PC-3 (cell line): ENCODE data around the gene MAEA. TPM values are rescaled to one million over a fixed set of nuclear protein-coding genes. Genes with fewer than 3 reads are reported as not detected.

Experiments used
- ATAC-seq: fragments of 200-7000 bp; cut with Tn5 transposase; 2 replicates; pipeline ENCODE4 v1.9.1; 2020; ENCODE audit warnings: mild to moderate bottlenecking, moderate library complexity
- BruUV-seq: library from RNA; stranded (reverse); fragments of 400-500 nt; replicated peaks from 2 replicates; lab custom pipeline; 2021; lab: Mats Ljungman, UMichigan
- CTCF ChIA-PET: fragments of 300-600 bp; sonication (Branson Sonifier 250); formaldehyde crosslinking; loops from one replicate; lab custom pipeline; 2022; ENCODE audit warnings: antibody characterized with exemption; lab: Charles Lee
- POLR2A ChIA-PET: fragments of 300-600 bp; sonication (Branson Sonifier 250); formaldehyde crosslinking; loops from one replicate; lab custom pipeline; 2022; ENCODE audit warnings: antibody characterized with exemption; ENCODE audit not compliant: unreplicated experiment; lab: Charles Lee
- DNase-seq: peaks from one replicate; pipeline ENCODE4 v3.0.0-alpha.2; 2015
- H2AFZ ChIP-seq: fragments of 300-600 bp; sonication (generic); 2 replicates; pipeline ENCODE4 v1.6.0; 2016; ENCODE audit warnings: antibody characterized with exemption, low read length
- H3F3A ChIP-seq: fragments of 300-600 bp; sonication (generic); one replicate; pipeline ENCODE4 v1.6.0; 2017; ENCODE audit warnings: antibody characterized with exemption, low read length, control low read depth, mild to moderate bottlenecking; ENCODE audit not compliant: unreplicated experiment
- H3K27ac ChIP-seq: fragments of 300-600 bp; sonication (generic); 2 replicates; pipeline ENCODE4 v1.5.1; 2016; ENCODE audit warnings: mild to moderate bottlenecking, low read length
- H3K27me3 ChIP-seq: fragments of 300-600 bp; sonication (generic); 2 replicates; pipeline ENCODE4 v1.6.1; 2016; ENCODE audit warnings: low read length, mixed read lengths
- H3K36me3 ChIP-seq: fragments of 300-600 bp; sonication (generic); 2 replicates; pipeline ENCODE4 v1.6.1; 2016; ENCODE audit warnings: low read depth, mixed run types, low read length, mixed read lengths
- H3K4me1 ChIP-seq: fragments of 300-600 bp; sonication (generic); 2 replicates; pipeline ENCODE4 v1.5.1; 2016; ENCODE audit warnings: low read length; ENCODE audit not compliant: insufficient read depth
- H3K4me2 ChIP-seq: fragments of 300-600 bp; sonication (generic); 2 replicates; pipeline ENCODE4 v1.6.0; 2016; ENCODE audit warnings: low read length
- H3K4me3 ChIP-seq: fragments of 300-600 bp; sonication (generic); 2 replicates; pipeline ENCODE4 v1.5.1; 2016; ENCODE audit warnings: mild to moderate bottlenecking, low read length, mixed read lengths
- H3K79me2 ChIP-seq: fragments of 300-600 bp; sonication (generic); 2 replicates; pipeline ENCODE4 v1.6.1; 2017; ENCODE audit warnings: low read length, mixed read lengths
- H3K9ac ChIP-seq: fragments of 300-600 bp; sonication (generic); 2 replicates; pipeline ENCODE4 v1.6.0; 2016; ENCODE audit warnings: mild to moderate bottlenecking, low read length
- H3K9me2 ChIP-seq: fragments of 300-600 bp; sonication (generic); replicated peaks from 2 replicates; pipeline ENCODE4 v1.6.1; 2016; ENCODE audit warnings: mixed run types, low read length, mixed read lengths
- H3K9me3 ChIP-seq: fragments of 300-600 bp; sonication (generic); 2 replicates; pipeline ENCODE4 v1.6.1; 2016; ENCODE audit warnings: low read length, mixed read lengths
- H4K20me1 ChIP-seq: fragments of 300-600 bp; sonication (generic); 2 replicates; pipeline ENCODE4 v1.6.1; 2016; ENCODE audit warnings: low read length, mixed read lengths
- EZH2 ChIP-seq: fragments of 300-600 bp; sonication (generic); IDR thresholded peaks from one replicate; pipeline ENCODE4 v1.6.1; 2017; ENCODE audit warnings: antibody characterized with exemption, mild to moderate bottlenecking, low read length; ENCODE audit not compliant: unreplicated experiment
- EZH2phosphoT487 ChIP-seq: fragments of 300-600 bp; sonication (generic); IDR thresholded peaks from 2 replicates; pipeline ENCODE4 v1.6.1; 2018; ENCODE audit warnings: mild to moderate bottlenecking, antibody characterized with exemption, low read length, borderline replicate concordance
- intact Hi-C: fragments of 100-400 bp; cut with micrococcal nuclease; formaldehyde crosslinking; loops from 2 replicates; pipeline ENCODE4 v1.9.0; 2023
- total RNA-seq: library from RNA; depleted of rRNA; stranded (reverse); fragments of >200 nt; gene quantifications from 2 replicates; pipeline ENCODE4 v1.2.3, GENCODE V29; 2014
- TF ChIP-seq, protein P1 (sequence below): fragments of 300-600 bp; sonication (generic); conservative IDR thresholded peaks from 2 replicates; pipeline ENCODE4 v1.5.1; 2017; ENCODE audit warnings: antibody characterized with exemption, low read depth, mild to moderate bottlenecking, low read length

The MAEA gene
- total RNA-seq, 1 experiment from 2014 or later: 48.1 TPM

- Histone ChIP-seq H3K9me3 (no peaks in the 10 kb centered on the region), H3K36me3 (no peaks in the 10 kb centered on the region; the same call in 1 of the 2 replicates), H3K4me2 (peak overlapping the region; percentile 93; the same call in 1 of the 2 replicates), H3K79me2 (peaks cover 84% of the 10 kb centered on the region), H3K27me3 (no peaks in the 10 kb centered on the region), H2AFZ (no peak overlapping the region), H3K4me1 (peaks cover 22% of the 10 kb centered on the region), H3F3A (no peaks in the 10 kb centered on the region), H3K27ac (no peak overlapping the region), H3K9me2 (no peaks in the 10 kb centered on the region), H4K20me1 (peaks cover 15% of the 10 kb centered on the region; the same call in 1 of the 2 replicates), H3K9ac (no peak overlapping the region), H3K4me3 (peak overlapping the region; percentile 90; the same call in 1 of the 2 replicates)
- DNase-seq (no peak), ATAC-seq (no peak)
- POLR2A ChIA-PET: no interaction called here
- CTCF ChIA-PET: no interaction called here
- intact Hi-C loops: no loop called here
- TF ChIP-seq EZH2phosphoT487 (no peak), EZH2 (no peak)
- TF ChIP-seq, protein P1, sequence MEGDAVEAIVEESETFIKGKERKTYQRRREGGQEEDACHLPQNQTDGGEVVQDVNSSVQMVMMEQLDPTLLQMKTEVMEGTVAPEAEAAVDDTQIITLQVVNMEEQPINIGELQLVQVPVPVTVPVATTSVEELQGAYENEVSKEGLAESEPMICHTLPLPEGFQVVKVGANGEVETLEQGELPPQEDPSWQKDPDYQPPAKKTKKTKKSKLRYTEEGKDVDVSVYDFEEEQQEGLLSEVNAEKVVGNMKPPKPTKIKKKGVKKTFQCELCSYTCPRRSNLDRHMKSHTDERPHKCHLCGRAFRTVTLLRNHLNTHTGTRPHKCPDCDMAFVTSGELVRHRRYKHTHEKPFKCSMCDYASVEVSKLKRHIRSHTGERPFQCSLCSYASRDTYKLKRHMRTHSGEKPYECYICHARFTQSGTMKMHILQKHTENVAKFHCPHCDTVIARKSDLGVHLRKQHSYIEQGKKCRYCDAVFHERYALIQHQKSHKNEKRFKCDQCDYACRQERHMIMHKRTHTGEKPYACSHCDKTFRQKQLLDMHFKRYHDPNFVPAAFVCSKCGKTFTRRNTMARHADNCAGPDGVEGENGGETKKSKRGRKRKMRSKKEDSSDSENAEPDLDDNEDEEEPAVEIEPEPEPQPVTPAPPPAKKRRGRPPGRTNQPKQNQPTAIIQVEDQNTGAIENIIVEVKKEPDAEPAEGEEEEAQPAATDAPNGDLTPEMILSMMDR: no peak
- BruUV-seq: no TSS peak
Measured at GRCh38 chr4:1245481-1246051, 44.1 kb upstream of the MAEA start.

DNA sequence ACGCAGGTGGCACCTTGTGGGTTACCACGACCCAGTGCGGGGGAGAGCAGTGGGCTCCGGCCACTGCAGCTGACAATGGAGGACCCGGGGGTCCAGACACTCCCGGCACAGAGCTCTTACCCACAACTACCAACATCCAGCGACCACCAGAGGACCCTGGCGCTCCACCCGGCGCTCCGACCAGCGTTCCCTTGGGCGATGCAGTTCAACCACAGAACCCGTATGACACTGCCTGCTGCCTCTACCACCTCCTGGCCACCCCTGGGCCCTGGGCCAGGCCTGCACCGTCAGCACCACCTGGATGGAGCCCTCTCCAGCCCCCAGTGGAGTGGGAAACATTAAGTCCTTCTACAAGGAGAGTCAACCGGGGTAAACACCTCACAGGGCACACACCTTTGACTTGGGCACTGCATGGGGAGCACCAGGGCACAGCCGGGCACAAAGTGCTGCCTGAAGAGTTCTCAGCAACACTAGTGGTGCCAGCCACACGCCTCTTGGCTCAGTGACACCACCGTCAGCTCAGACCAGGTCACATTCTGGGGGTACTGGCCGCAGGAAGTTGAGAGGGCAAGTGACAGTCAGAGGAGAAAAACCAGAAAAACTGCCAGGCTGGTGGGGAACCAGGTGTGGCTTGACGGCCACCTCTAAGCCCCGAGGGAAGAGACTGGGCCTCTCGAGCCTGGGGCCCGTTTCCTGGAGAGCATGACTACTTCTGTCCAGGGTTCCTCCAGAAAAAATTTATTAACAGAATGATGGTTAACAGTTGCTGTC is 43.4 kb upstream of the MAEA start:
- Histone ChIP-seq H3K27ac (peak overlapping the region; percentile 73), H2AFZ (no peak overlapping the region), H3K9me2 (no peaks in the 10 kb centered on the region), H3K9me3 (no peaks in the 10 kb centered on the region), H3F3A (no peaks in the 10 kb centered on the region), H3K27me3 (no peaks in the 10 kb centered on the region), H3K9ac (peak overlapping the region; percentile 98), H3K4me3 (peak overlapping the region; percentile 90), H4K20me1 (peaks cover 15% of the 10 kb centered on the region; the same call in 1 of the 2 replicates), H3K79me2 (peaks cover 79% of the 10 kb centered on the region), H3K4me2 (peak overlapping the region; percentile 93), H3K4me1 (peaks cover 22% of the 10 kb centered on the region), H3K36me3 (no peaks in the 10 kb centered on the region)
- BruUV-seq: TSS peak; percentile 45
- ATAC-seq (no peak), DNase-seq (peak; percentile 42)
- CTCF ChIA-PET: no interaction called here
- intact Hi-C loops: no loop called here
- TF ChIP-seq EZH2 (no peak), EZH2phosphoT487 (no peak)
- TF ChIP-seq, protein P1: no peak
- POLR2A ChIA-PET: no interaction called here
